Sigmoid colon (tissue), 4 donors: ENCODE data around the gene AGBL1.

Source experiments
- EP300 ChIP-seq, 4 donors: sonication (generic); formaldehyde crosslinking; IDR thresholded peaks; one replicate each; pipeline ENCODE4 v1.6.1; 2017; ENCODE audit warnings: antibody characterized with exemption in 4 of 4
- POLR2A ChIP-seq, 2 donors: fragments of 450-650 bp; IDR thresholded peaks; one replicate each; pipeline ENCODE4 v1.6.1; 2016; ENCODE audit warnings: antibody characterized with exemption in 2 of 2, mild to moderate bottlenecking in 2 of 2, moderate library complexity in 2 of 2
- POLR2AphosphoS5 ChIP-seq, 4 donors: sonication (generic); formaldehyde crosslinking; IDR thresholded peaks; one replicate each; pipeline ENCODE4 v1.6.1; 2017; ENCODE audit warnings: antibody characterized with exemption in 4 of 4
- TF ChIP-seq, protein P1 (sequence below), 4 experiments: fragments of 450-650 bp in 3 of 4; fragments of 200-600 bp in 1 of 4; IDR thresholded peaks; one replicate each; pipeline ENCODE4 v1.5.1; 2016 to 2019; ENCODE audit warnings: antibody characterized with exemption in 4 of 4, mild to moderate bottlenecking in 3 of 4, moderate library complexity in 2 of 4

DNA sequence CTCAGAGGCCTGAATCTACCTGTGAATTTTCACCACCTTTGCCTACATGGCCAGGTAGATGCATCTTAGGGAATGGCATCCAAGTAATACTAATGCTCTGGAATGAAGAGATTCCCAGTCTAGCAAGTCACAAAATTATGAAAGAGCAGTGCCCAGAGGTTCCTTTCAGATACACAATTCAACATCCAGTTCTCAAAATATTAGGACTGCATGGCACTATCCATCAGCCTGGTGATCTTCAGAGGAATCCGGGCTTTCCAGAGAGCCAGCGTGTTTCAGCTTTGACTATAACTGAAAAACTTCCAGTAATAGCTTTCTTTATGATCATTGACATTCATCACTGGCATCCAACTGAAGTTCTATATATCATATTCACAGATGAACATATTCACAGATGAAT, 849.8 kb downstream of the AGBL1 start:
- TF ChIP-seq, protein P1, sequence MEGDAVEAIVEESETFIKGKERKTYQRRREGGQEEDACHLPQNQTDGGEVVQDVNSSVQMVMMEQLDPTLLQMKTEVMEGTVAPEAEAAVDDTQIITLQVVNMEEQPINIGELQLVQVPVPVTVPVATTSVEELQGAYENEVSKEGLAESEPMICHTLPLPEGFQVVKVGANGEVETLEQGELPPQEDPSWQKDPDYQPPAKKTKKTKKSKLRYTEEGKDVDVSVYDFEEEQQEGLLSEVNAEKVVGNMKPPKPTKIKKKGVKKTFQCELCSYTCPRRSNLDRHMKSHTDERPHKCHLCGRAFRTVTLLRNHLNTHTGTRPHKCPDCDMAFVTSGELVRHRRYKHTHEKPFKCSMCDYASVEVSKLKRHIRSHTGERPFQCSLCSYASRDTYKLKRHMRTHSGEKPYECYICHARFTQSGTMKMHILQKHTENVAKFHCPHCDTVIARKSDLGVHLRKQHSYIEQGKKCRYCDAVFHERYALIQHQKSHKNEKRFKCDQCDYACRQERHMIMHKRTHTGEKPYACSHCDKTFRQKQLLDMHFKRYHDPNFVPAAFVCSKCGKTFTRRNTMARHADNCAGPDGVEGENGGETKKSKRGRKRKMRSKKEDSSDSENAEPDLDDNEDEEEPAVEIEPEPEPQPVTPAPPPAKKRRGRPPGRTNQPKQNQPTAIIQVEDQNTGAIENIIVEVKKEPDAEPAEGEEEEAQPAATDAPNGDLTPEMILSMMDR (IDR thresholded peaks at IDR 0.05): no peak
- TF ChIP-seq EP300 (IDR thresholded peaks at IDR 0.05): no peak
- no peak for TF ChIP-seq POLR2A (IDR thresholded peaks at IDR 0.05)
- no peak for TF ChIP-seq POLR2AphosphoS5 (IDR thresholded peaks at IDR 0.05)
